ENCODE results near the gene ARFGAP1. TPM values are rescaled to one million over a fixed set of nuclear protein-coding genes. Genes with fewer than 3 reads are reported as not detected.

ARFGAP1 gene
- total and polyA plus RNA-seq, 4 donors = 35.3 to 116 (median 83.3) TPM

DNA sequence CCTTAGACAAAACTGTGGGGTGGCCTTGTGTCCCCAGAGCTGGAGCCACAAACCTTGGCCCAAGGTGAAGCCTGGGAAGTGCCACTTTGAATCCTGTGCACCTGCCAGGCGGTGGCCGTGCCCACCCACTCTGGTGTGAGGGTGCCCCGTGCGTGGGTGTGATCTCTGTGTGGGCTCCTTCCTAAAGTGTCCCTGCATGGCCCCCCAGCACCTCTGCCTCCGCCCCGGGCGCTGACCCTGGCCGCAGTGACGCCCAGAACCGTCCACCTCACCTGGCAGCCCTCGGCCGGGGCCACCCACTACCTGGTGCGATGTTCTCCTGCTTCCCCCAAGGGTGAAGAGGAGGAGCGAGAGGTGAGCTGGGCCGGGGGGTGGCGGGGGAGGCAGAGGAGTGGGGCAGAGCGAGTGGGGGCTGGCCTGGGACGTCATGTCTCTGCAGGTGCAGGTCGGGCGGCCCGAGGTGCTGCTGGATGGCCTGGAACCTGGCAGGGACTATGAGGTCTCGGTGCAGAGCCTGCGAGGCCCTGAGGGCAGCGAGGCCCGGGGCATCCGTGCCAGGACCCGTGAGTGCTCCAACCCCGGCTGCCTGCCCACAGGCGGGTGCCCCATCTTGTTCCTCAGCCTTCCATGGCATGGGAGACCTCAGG, 38.7 kb downstream of the ARFGAP1 start:
- no peak overlapping the region for H3K27ac ChIP-seq (ENCODE audit: low read depth, low read length)
- WGBS (ENCODE audit: insufficient coverage) = 93% methylated on average over 28 of the region's 29 CpGs
- peaks cover 33% of the 10 kb centered on the region for H3K4me1 ChIP-seq (ENCODE audit: control insufficient read depth, insufficient read depth, low read length)
- no peak overlapping the region for H3K4me3 ChIP-seq (ENCODE audit: low read depth, low read length)
- peaks cover 75% of the 10 kb centered on the region for H3K36me3 ChIP-seq (ENCODE audit: control insufficient read depth, insufficient read depth, low read length)
- DNase-seq (ENCODE audit: low read depth in 4 of 6, low spot score in 6 of 6) = no peak
- no peaks in the 10 kb centered on the region for H3K27me3 ChIP-seq (ENCODE audit: control insufficient read depth, insufficient read depth, low read length)
- no peaks in the 10 kb centered on the region for H3K9me3 ChIP-seq (ENCODE audit: control insufficient read depth, insufficient read depth, low read length)

DNA sequence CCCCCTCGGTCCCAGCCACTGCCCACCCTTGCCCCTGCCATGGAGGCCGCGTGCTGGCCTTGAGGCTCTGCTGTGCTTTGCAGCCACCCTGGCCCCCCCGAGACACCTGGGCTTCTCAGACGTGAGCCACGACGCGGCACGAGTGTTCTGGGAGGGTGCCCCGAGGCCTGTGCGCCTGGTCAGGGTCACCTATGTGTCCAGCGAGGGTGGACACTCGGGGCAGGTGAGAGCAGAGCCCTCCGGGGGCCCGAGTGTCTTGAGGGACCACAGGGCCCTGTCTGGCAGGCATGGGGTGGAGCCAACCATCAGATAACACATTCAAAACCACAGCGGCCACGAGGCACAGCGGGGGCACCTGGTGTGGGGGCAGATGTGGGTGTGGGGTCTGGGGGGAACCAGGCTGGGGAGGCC, 39.2 kb downstream of the ARFGAP1 start:
- peaks cover 73% of the 10 kb centered on the region for H3K36me3 ChIP-seq (ENCODE audit: control insufficient read depth, insufficient read depth, low read length)
- H3K9me3 ChIP-seq (ENCODE audit: control insufficient read depth, insufficient read depth, low read length) = no peaks in the 10 kb centered on the region
- no peak overlapping the region for H3K27ac ChIP-seq (ENCODE audit: low read depth, low read length)
- peaks cover 33% of the 10 kb centered on the region for H3K4me1 ChIP-seq (ENCODE audit: control insufficient read depth, insufficient read depth, low read length)
- H3K4me3 ChIP-seq (ENCODE audit: low read depth, low read length) = no peak overlapping the region
- no peak for DNase-seq (ENCODE audit: low read depth in 4 of 6, low spot score in 6 of 6)
- 88% methylated on average over 15 of the region's 18 CpGs for whole genome bisulfite sequencing (ENCODE audit: insufficient coverage)
- no peaks in the 10 kb centered on the region for H3K27me3 ChIP-seq (ENCODE audit: control insufficient read depth, insufficient read depth, low read length)

DNA sequence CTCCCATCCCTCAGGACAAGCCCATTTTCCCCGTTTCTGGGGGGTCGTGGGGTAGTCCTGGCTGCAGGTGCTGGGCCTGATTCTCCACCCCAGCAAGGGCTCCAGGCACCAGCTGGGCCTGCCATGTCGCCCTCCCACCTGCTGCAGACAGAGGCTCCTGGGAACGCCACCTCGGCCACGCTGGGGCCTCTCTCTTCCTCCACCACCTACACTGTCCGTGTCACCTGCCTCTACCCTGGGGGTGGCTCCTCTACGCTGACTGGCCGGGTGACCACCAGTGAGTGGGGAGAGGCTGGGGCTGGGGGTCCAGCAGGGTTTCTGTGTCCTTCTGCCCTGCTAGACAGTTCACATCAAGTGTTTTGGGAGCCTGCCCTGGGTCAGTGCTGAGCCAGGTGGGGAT, 39.7 kb downstream of the ARFGAP1 start:
- WGBS (ENCODE audit: insufficient coverage) = 62% methylated on average over 5 of the region's 9 CpGs
- Histone ChIP-seq H3K36me3 (ENCODE audit: control insufficient read depth, insufficient read depth, low read length) (peaks cover 68% of the 10 kb centered on the region), H3K9me3 (ENCODE audit: control insufficient read depth, insufficient read depth, low read length) (no peaks in the 10 kb centered on the region), H3K4me3 (ENCODE audit: low read depth, low read length) (no peak overlapping the region), H3K4me1 (ENCODE audit: control insufficient read depth, insufficient read depth, low read length) (peaks cover 33% of the 10 kb centered on the region), H3K27me3 (ENCODE audit: control insufficient read depth, insufficient read depth, low read length) (no peaks in the 10 kb centered on the region), H3K27ac (ENCODE audit: low read depth, low read length) (no peak overlapping the region)
- DNase-seq (ENCODE audit: low read depth in 4 of 6, low spot score in 6 of 6) = no peak

DNA sequence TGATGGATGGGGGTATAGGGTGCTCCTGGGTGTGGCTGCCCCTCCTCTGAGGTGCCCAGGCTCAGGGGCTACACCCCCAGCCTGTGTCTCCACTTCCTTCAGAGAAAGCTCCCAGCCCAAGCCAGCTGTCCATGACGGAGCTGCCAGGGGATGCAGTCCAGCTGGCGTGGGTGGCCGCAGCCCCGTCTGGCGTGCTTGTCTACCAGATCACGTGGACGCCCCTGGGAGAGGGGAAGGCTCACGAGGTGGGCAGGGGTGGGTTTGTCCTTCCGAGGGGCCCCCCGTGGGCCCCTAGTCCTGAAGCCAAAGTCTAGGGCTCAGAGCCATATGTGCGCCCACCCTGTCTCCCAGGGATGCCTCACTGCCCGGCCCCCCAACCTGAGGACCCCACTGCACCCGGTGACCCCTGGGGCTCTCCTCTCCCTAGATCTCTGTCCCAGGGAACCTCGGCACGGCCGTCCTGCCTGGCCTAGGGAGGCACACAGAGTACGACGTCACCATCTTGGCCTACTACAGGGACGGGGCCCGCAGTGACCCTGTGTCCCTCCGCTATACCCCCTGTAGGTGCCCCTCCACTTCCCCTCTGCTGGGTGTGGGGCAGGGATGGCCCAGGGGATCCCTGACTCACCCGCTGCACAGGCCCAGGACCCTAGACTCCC, 40.2 kb downstream of the ARFGAP1 start:
- no peak overlapping the region for H3K27ac ChIP-seq (ENCODE audit: low read depth, low read length)
- no peak overlapping the region for H3K4me3 ChIP-seq (ENCODE audit: low read depth, low read length)
- 76% methylated on average over 19 of the region's 22 CpGs for WGBS (ENCODE audit: insufficient coverage)
- peaks cover 33% of the 10 kb centered on the region for H3K4me1 ChIP-seq (ENCODE audit: control insufficient read depth, insufficient read depth, low read length)
- peaks cover 67% of the 10 kb centered on the region for H3K36me3 ChIP-seq (ENCODE audit: control insufficient read depth, insufficient read depth, low read length)
- H3K9me3 ChIP-seq (ENCODE audit: control insufficient read depth, insufficient read depth, low read length) = no peaks in the 10 kb centered on the region
- H3K27me3 ChIP-seq (ENCODE audit: control insufficient read depth, insufficient read depth, low read length) = no peaks in the 10 kb centered on the region
- DNase-seq (ENCODE audit: low read depth in 4 of 6, low spot score in 6 of 6) = peak in 1 of 6 donors; percentile 63

DNA sequence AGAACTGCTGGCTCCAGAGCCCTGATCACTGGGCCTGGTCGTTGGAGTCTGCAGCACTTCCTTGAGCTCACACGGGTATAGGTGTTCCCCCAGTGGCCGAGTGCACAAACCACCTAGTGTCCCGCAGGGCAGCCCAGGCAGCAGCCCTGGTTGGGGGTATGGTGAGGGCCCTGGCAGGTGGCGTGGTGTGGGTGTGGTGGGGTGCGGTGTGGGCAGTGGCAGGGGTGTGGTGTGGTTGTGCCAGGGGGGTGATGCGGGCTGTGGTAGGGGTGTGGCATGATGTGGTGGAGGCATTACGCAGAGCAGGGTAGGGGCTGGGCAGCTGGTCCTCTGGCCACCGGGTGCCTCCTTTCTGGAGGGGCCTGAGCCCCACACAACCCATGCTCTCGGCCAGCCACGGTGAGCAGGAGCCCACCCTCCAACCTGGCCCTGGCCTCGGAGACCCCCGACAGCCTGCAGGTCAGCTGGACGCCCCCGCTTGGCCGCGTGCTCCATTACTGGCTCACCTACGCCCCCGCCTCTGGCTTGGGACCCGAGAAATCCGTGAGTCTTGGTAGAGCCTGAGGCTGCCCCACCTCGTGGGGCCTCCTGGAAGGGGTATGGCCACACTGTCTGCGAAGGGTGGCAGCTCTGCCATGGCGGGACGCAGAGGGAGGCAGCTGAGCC, 40.9 kb downstream of the ARFGAP1 start:
- H3K4me1 ChIP-seq (ENCODE audit: control insufficient read depth, insufficient read depth, low read length) = peaks cover 26% of the 10 kb centered on the region
- H3K36me3 ChIP-seq (ENCODE audit: control insufficient read depth, insufficient read depth, low read length) = peaks cover 68% of the 10 kb centered on the region
- WGBS (ENCODE audit: insufficient coverage) = 84% methylated on average over 24 of the region's 25 CpGs
- no peaks in the 10 kb centered on the region for H3K9me3 ChIP-seq (ENCODE audit: control insufficient read depth, insufficient read depth, low read length)
- H3K4me3 ChIP-seq (ENCODE audit: low read depth, low read length) = no peak overlapping the region
- DNase-seq (ENCODE audit: low read depth in 4 of 6, low spot score in 6 of 6) = no peak
- H3K27me3 ChIP-seq (ENCODE audit: control insufficient read depth, insufficient read depth, low read length) = no peaks in the 10 kb centered on the region
- no peak overlapping the region for H3K27ac ChIP-seq (ENCODE audit: low read depth, low read length)

DNA sequence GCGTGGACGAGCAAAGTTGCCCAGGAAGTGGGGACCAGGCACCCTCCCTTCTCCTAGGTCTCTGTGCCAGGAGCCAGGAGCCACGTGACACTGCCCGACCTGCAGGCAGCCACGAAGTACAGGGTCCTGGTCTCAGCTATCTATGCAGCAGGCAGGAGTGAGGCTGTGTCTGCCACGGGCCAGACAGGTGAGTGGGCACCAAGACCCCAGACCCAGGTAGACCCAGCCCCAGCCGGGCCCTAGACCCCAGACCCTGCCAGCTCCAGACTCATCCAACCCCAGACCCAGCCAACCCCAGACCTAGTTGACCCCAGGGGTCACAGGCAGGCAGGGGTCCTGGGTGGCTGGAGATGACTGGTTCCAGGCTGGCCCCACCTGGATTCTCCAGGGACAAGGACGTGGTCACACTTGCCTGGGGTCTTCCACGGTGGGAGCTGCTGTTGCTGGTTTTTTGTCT, 41.4 kb downstream of the ARFGAP1 start:
- Histone ChIP-seq H3K4me3 (ENCODE audit: low read depth, low read length) (no peak overlapping the region), H3K4me1 (ENCODE audit: control insufficient read depth, insufficient read depth, low read length) (peaks cover 21% of the 10 kb centered on the region), H3K27me3 (ENCODE audit: control insufficient read depth, insufficient read depth, low read length) (no peaks in the 10 kb centered on the region), H3K27ac (ENCODE audit: low read depth, low read length) (no peak overlapping the region), H3K36me3 (ENCODE audit: control insufficient read depth, insufficient read depth, low read length) (peaks cover 73% of the 10 kb centered on the region), H3K9me3 (ENCODE audit: control insufficient read depth, insufficient read depth, low read length) (no peaks in the 10 kb centered on the region)
- no peak for DNase-seq (ENCODE audit: low read depth in 4 of 6, low spot score in 6 of 6)
- 76% methylated on average over 9 of the region's 9 CpGs for WGBS (ENCODE audit: insufficient coverage)

DNA sequence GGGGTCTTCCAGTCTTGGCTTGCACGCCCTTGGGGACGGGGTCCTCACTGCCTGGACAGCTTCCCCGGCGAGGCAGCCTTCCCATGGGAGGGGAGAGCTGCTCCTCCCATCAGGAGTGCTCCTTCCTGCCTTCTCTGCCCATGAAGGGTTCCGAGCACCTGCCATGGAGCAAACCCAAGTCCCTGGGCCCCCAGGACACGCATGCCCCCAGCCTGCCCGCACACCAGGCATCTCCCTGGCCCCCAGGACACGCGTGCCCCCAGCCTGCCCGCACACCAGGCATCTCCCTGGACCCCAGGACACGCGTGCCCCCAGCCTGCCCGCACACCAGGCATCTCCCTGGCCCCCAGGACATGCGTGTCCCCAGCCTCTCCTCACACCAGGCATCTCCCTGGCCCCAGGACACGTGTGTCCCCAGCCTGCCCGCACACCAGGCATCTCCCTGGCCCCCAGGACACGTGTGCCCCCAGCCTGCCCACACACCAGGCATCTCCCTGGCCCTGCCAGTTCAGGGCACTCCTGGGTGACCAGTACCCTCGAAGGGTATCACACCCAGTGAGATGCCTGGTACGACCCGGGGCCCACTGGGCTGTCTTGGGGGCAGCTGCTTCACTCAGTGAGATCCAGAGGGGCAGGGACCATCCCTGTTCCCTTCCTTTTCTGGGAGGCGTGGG, 42.1 kb downstream of the ARFGAP1 start:
- H3K36me3 ChIP-seq (ENCODE audit: control insufficient read depth, insufficient read depth, low read length) = peaks cover 80% of the 10 kb centered on the region
- no peak overlapping the region for H3K4me3 ChIP-seq (ENCODE audit: low read depth, low read length)
- H3K9me3 ChIP-seq (ENCODE audit: control insufficient read depth, insufficient read depth, low read length) = no peaks in the 10 kb centered on the region
- peaks cover 14% of the 10 kb centered on the region for H3K4me1 ChIP-seq (ENCODE audit: control insufficient read depth, insufficient read depth, low read length)
- H3K27me3 ChIP-seq (ENCODE audit: control insufficient read depth, insufficient read depth, low read length) = no peaks in the 10 kb centered on the region
- H3K27ac ChIP-seq (ENCODE audit: low read depth, low read length) = no peak overlapping the region
- 88% methylated on average over 21 of the region's 21 CpGs for WGBS (ENCODE audit: insufficient coverage)
- no peak for DNase-seq (ENCODE audit: low read depth in 4 of 6, low spot score in 6 of 6)

DNA sequence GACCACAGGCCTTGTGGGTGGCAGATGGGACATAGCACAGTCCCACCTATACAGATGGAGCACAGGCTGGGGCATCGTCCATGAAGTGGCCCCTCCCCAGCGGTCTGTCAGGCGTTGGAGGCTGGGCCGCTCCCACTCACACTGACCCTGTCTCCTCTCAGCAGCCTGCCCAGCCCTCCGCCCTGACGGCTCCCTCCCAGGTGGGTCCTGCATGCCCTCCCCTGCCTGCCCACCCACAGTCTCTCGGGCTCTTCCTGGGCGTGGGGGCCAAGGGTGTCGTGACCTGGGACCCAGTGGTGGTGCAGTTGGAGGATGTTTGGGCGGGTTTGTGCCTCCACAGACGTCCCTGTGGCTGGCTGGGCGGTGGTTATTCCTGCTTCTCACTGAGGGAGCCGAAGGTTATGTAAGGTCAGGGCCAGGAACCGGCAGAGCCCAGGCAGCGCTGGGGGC, 42.7 kb downstream of the ARFGAP1 start:
- Histone ChIP-seq H3K36me3 (ENCODE audit: control insufficient read depth, insufficient read depth, low read length) (peaks cover 81% of the 10 kb centered on the region), H3K9me3 (ENCODE audit: control insufficient read depth, insufficient read depth, low read length) (no peaks in the 10 kb centered on the region), H3K4me1 (ENCODE audit: control insufficient read depth, insufficient read depth, low read length) (peaks cover 12% of the 10 kb centered on the region), H3K4me3 (ENCODE audit: low read depth, low read length) (no peak overlapping the region), H3K27ac (ENCODE audit: low read depth, low read length) (no peak overlapping the region), H3K27me3 (ENCODE audit: control insufficient read depth, insufficient read depth, low read length) (no peaks in the 10 kb centered on the region)
- 64% methylated on average over 12 of the region's 15 CpGs for WGBS (ENCODE audit: insufficient coverage)
- DNase-seq (ENCODE audit: low read depth in 4 of 6, low spot score in 6 of 6) = no peak

DNA sequence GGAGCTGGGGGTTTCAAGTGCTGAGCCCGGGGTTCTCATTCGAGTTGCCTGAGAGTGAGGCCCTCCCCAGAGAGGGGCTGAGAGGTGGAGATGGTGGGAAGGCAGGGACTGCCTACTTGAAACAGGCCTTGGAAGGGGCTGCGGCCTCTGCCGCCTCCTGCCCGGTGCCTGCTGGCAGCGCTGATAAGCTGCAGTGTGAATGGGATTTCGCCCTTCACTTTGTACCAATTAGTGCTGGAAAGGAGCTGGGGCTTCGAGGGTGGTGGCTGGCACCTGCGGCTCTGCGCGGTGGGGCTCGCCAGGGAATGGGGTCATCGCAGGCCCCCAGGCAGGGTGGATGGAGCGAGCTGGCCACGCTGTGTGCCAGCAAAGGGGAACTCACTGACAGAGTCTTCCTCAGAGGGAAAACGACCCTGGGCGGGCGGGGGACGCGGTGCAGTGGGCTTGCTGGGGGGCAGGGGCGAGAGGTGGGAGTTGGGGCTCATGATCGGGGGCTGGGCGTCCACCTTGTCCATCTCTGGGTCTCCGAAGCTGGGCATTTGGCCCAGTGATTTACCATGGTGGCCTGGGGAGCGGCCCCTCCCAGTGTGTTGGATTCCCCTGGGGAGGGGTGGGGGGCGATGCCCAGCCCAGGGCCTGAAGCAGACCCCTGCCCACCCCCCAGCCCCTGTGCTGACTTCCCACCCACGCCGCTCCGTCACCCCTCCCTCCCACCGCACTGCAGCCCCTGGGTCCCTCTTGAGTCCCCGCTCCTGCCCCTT, 43.3 kb downstream of the ARFGAP1 start:
- Histone ChIP-seq H3K36me3 (ENCODE audit: control insufficient read depth, insufficient read depth, low read length) (peaks cover 82% of the 10 kb centered on the region), H3K4me1 (ENCODE audit: control insufficient read depth, insufficient read depth, low read length) (peaks cover 12% of the 10 kb centered on the region), H3K27ac (ENCODE audit: low read depth, low read length) (no peak overlapping the region), H3K9me3 (ENCODE audit: control insufficient read depth, insufficient read depth, low read length) (no peaks in the 10 kb centered on the region), H3K27me3 (ENCODE audit: control insufficient read depth, insufficient read depth, low read length) (no peaks in the 10 kb centered on the region), H3K4me3 (ENCODE audit: low read depth, low read length) (no peak overlapping the region)
- DNase-seq (ENCODE audit: low read depth in 4 of 6, low spot score in 6 of 6) = no peak
- WGBS (ENCODE audit: insufficient coverage) = 73% methylated on average over 21 of the region's 31 CpGs
